Measurements from ENCODE around the gene CSNK1G1. TPM values are rescaled to one million over a fixed set of nuclear protein-coding genes. Genes with fewer than 3 reads are reported as not detected.
"Not testable (repeated sequence)": the region's sequence is repeated elsewhere in the genome, so short reads cannot be mapped to it uniquely, and the experiment has no call there.

The CSNK1G1 gene
- total RNA-seq, 2 donors from 2014 or later, result 9.3 to 11.8 TPM

GRCh38 chr15:64348455-64348854 lies 7.5 kb downstream of the CSNK1G1 start:
- ATAC-seq (ENCODE audit: insufficient number of reproducible peaks, low FRiP score, low read depth) (no peak), DNase-seq (ENCODE audit: low spot score) (no peak)
- Histone ChIP-seq H3K4me1 (ENCODE audit: control insufficient read depth in 1 of 2, low read depth in 2 of 2) (no peaks in the 10 kb centered on the region), H3K9me3 (no peaks in the 10 kb centered on the region), H3K27ac (no peak overlapping the region), H3K27me3 (replicated peaks; ENCODE audit: insufficient read depth) (no peaks in the 10 kb centered on the region), H3K36me3 (no peaks in the 10 kb centered on the region), H3K4me3 (no peak overlapping the region)
- no peak for TF ChIP-seq CTCF (IDR thresholded peaks at IDR 0.05)

- H3K36me3 ChIP-seq; H3K4me3 ChIP-seq; H3K9me3 ChIP-seq; H3K4me1 ChIP-seq (ENCODE audit: control insufficient read depth in 1 of 2, low read depth in 2 of 2); H3K27ac ChIP-seq; DNase-seq (ENCODE audit: low spot score); ATAC-seq (ENCODE audit: insufficient number of reproducible peaks, low FRiP score, low read depth); H3K27me3 ChIP-seq (replicated peaks; ENCODE audit: insufficient read depth): not testable (repeated sequence)
Measured at GRCh38 chr15:64346242-64346641, 9.7 kb downstream of the CSNK1G1 start.

- Histone ChIP-seq H3K27ac (no peak overlapping the region), H3K4me3 (no peak overlapping the region), H3K36me3 (peaks cover 7% of the 10 kb centered on the region), H3K4me1 (ENCODE audit: control insufficient read depth in 1 of 2, low read depth in 2 of 2) (no peaks in the 10 kb centered on the region), H3K27me3 (replicated peaks; ENCODE audit: insufficient read depth) (no peaks in the 10 kb centered on the region), H3K9me3 (no peaks in the 10 kb centered on the region)
- no peak for TF ChIP-seq CTCF (IDR thresholded peaks at IDR 0.05)
- ATAC-seq (ENCODE audit: insufficient number of reproducible peaks, low FRiP score, low read depth), result no peak
- DNase-seq (ENCODE audit: low spot score), result no peak
Measured at GRCh38 chr15:64344651-64345294, 11.2 kb downstream of the CSNK1G1 start.

GRCh38 chr15:64343841-64344240 lies 12.1 kb downstream of the CSNK1G1 start:
- H3K27me3 ChIP-seq (replicated peaks; ENCODE audit: insufficient read depth), result no peaks in the 10 kb centered on the region
- ATAC-seq (ENCODE audit: insufficient number of reproducible peaks, low FRiP score, low read depth), result no peak
- no peak overlapping the region for H3K27ac ChIP-seq
- no peaks in the 10 kb centered on the region for H3K9me3 ChIP-seq
- no peak overlapping the region for H3K4me3 ChIP-seq
- peaks cover 7% of the 10 kb centered on the region for H3K36me3 ChIP-seq
- TF ChIP-seq CTCF (IDR thresholded peaks at IDR 0.05), result no peak
- no peak for DNase-seq (ENCODE audit: low spot score)
- H3K4me1 ChIP-seq (ENCODE audit: control insufficient read depth in 1 of 2, low read depth in 2 of 2), result no peaks in the 10 kb centered on the region

DNA sequence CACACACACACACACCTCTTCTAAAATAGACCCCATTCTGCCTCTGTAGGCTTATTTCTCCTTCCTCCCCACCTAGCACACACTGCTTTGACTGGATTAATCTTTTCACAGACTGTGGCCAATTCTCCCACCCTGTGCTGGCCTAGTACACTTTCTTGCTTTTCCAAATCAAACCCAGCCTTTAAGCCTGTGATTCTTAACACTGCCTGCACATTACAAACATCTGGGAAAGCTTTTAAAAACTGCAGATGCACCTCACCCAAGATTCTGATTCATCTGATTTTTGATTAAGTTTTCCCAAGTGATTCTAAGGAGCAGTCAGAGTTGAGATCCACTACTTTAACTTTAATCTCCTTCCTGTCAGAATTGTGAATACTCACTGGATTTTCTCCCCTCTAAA lies 12.8 kb downstream of the CSNK1G1 start:
- no peak for ATAC-seq (ENCODE audit: insufficient number of reproducible peaks, low FRiP score, low read depth)

More for the DNA sequence above, 12.8 kb downstream of the CSNK1G1 start:
- Histone ChIP-seq H3K9me3 (no peaks in the 10 kb centered on the region), H3K36me3 (peaks cover 7% of the 10 kb centered on the region), H3K4me1 (ENCODE audit: control insufficient read depth in 1 of 2, low read depth in 2 of 2) (no peaks in the 10 kb centered on the region), H3K4me3 (no peak overlapping the region), H3K27me3 (replicated peaks; ENCODE audit: insufficient read depth) (no peaks in the 10 kb centered on the region), H3K27ac (no peak overlapping the region)
- TF ChIP-seq CTCF (IDR thresholded peaks at IDR 0.05), result no peak
- DNase-seq (ENCODE audit: low spot score), result no peak

Data from thoracic aorta (tissue), 2 donors.